Suppressor macrophage treated with lipopolysaccharide for 4 hours (primary cell): Measurements from ENCODE around the gene ANKRD11.
"Not testable (repeated sequence)": the region's sequence is repeated elsewhere in the genome, so short reads cannot be mapped to it uniquely, and the experiment has no call there.

Experiments
- DNase-seq: peaks from one replicate; pipeline ENCODE4 v3.0.0-alpha.2; 2020

The ANKRD11 gene

DNA sequence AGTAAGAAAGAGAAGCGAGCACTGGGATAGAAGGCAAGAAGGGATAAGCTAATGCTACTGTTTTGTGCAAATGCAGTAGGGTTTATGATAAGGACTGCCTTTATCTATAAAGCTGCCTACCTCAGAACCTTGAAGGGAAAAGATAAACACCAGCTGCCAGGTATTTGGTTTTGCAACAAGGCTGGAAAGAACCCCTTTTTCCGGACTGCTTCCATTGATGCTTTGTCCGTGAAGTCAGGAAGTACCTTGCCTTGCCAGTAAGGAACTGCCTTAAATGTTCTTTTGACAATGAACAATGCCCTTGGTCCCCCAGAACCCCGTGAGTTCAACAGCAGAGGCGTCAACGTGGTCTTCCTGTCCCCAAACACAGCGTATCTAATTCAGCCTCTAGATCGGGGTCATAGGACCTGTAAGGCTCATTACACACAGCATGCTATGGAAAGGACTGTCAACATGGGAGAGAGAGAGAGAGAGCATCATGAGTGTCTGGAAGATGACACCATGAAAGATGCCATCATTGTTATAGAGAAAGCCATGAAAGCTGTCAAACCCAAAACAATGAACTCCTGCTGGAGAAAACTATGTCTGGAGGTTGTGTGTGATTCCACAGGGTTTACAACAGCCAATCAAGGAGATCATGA is 113.4 kb downstream of the ANKRD11 start:
- no peak for DNase-seq

GRCh38 chr16:89375686-89376085 is 114.7 kb downstream of the ANKRD11 start:
- no peak for DNase-seq

GRCh38 chr16:89375021-89375420 is 115.3 kb downstream of the ANKRD11 start:
- DNase-seq = no peak

DNA sequence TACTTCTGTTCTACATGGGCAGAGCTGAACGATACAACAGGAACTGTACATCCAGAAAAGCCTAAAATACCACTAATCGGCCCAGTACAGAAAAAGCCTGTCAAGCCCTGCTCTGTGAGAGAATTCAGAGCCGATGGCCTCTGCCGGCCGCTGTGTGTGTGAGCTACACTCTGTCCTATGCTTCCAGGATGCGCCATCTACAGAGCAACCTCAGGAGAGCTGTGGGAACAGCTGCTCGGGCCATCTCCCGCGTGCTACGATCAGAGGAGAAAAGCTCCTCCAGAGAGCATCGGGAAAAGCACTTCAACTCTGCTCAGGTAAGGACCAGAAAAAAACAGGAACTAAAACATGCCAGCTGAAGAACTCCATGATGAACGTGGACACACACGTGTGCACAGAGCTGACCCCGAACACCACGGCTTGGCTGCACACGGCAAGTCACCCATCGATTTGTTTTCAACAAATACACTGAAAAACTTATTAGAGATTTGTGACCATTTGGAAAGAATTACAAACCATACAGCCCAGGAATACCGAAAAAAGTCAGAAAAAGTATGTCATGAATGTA is 115.9 kb downstream of the ANKRD11 start:
- DNase-seq = no peak

DNA sequence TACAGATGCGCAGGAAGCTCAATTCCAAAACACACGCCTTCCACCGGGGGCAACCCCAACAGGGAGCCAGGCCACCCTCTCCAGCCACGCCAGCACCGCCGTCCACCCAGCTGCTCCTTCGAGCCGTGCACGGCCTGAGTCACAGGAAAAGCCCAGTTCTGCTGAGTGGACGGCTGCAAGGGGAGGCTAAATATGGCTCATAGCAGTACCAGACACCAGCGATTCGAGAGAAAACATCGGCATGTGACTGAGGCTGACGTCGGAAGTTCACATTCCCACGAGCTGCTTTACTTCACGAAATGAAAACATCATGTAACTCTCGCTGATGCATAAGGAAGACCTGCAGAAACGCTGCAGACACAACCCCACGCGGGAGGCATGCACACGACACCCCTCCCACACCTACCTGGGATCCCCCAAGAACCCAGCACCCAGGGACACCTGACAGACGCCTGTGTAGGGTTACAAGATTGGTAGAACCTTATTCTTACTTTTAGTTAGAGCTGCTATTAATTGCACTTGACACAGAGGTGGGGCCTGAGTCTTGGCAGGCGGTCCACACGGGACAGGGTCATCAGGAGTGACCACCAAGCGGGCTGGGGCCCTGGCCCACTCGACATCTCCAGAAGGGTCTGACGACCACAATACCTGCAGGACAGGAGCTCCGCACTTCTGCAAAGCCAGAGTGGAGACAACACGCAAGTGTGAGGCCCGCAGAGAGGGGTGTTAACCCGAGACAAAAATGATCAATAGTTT is 116.8 kb downstream of the ANKRD11 start:
- peak; percentile 80 for DNase-seq

GRCh38 chr16:89371968-89372634 is 118.3 kb downstream of the ANKRD11 start:
- no peak for DNase-seq

DNA sequence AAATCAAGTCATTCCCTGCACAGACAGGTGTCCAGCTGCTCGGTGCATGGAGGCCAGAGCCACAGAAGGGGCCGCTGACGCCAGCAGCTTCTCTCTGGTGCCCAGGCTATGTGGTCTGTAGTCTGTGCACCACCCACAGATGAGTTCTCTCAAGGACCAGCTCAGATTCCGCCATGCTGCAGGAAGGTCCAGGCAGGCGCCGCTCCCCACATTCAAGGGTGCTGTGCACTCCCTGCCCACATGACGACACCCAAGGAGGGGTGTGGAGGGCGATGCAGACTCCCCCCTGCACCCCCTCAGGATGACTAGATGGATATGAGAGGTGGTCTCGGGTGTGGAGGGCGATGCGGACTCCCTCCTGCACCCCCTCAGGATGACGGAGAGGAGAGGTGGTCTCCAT is 119.0 kb downstream of the ANKRD11 start:
- no peak for DNase-seq

- no peak for DNase-seq
Observed at GRCh38 chr16:89370601-89371000, 119.8 kb downstream of the ANKRD11 start.

GRCh38 chr16:89370081-89370511 is 120.3 kb downstream of the ANKRD11 start:
- no peak for DNase-seq

DNA sequence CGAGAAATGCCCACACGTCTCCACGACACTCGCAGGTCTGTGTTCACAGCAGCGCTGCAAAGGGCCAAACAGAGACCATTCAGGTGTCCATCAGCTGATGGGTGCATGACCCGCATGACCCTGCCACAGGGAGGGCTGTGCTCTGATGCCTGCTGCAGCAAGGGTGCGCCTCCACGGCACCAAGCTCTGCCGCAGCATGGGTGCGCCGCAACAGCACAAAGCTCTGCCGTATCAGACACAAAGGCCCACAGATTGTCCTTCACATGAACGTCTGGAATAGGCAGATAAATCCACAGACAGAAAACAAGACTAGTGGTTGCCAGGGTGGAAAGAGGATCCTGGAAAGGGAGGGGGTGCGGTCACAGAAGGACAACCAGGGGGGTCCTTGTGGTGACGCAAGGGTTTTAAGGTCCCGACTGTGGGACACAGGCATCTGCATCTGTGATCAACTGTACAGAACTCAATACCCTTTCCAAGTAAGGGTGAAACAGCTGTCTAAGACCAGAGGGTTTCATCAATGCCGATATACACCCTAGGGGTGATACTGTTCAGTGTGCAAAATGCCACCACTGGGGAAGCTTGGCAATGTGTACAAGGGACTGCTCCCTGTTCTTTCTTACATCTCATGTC is 121.0 kb downstream of the ANKRD11 start:
- no peak for DNase-seq

GRCh38 chr16:89368604-89369249 is 121.6 kb downstream of the ANKRD11 start:
- DNase-seq = no peak

DNA sequence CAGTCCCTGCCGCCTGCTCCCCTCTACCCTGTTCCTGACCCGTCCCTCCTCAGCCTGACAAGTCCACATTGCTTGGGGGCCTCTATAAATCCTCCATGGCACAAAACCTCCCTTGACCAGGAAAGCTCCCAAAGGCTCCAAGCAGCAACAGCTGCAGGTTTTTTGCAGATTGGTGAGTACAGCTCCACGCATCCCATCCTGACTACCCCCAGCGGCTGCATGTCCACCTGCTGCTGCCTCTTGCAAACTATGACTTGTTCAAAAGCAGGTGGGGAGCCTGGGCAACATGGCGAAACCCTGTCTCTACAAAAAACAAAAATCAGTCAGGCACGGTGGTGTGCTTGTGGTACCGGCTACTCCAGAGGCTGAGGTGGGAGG is 122.8 kb downstream of the ANKRD11 start:
- DNase-seq = no peak

GRCh38 chr16:89366561-89367537 is 123.5 kb downstream of the ANKRD11 start:
- DNase-seq = no peak

DNA sequence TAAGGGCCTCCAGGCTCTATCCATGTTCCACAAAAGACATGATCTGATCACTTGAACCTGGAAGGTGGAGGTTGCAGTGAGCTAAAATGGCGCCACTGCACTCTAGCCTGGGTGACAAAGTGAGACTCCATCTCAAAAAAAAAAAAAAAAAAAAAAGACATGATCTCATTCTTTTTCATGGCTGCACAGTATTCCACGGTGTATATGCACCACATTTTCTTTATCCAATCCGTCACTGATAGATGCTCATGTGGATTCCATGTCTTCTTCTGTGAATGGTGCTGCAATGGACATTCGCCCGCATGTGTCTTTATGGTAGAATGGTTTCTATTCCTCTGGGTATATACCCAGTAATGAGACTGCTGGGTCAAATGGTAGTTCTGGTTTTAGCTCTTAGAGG is 124.4 kb downstream of the ANKRD11 start:
- DNase-seq = no peak

DNA sequence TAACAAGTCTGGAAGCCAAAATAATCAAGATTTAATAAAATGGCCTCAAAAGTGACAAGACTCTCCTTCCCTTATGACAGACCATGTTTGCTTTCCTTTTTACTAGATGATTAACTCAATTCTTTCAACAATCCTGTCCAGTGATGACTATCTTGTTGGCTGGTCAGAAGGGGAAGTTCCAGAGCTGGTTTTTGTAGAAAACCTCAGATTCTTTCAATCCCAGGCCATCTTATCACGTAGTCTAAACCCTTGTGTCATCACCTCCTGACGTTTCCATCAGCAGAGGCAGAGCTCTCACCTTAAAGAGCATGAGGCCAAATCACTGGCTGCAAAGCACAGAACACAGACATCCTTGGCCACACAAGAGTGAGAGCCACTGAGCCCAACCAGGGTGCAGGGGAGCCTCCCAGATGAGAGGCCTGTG is 125.3 kb downstream of the ANKRD11 start:
- DNase-seq = peak; percentile 94

DNA sequence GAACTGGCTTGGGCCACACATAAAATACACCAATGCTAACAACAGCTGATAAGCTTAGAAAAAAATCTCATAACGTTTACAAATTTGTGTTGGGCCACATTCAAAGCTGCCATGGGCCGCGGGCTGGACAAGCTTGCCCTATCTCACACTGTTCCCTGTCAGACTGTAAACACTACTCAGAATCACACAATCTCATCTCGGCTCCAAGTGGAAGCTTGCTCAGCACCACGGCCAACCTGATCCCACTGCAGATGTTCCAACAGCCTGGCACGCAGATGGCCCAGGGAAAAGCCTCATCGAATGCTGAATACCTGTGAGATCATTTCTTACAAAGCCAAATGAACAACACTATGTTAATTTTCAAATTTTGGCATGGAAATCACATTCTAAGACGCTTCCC is 125.8 kb downstream of the ANKRD11 start:
- no peak for DNase-seq

GRCh38 chr16:89363621-89364393 is 126.6 kb downstream of the ANKRD11 start:
- DNase-seq = peak; percentile 57

GRCh38 chr16:89362540-89363223 is 127.7 kb downstream of the ANKRD11 start:
- not testable (repeated sequence) for DNase-seq

DNA sequence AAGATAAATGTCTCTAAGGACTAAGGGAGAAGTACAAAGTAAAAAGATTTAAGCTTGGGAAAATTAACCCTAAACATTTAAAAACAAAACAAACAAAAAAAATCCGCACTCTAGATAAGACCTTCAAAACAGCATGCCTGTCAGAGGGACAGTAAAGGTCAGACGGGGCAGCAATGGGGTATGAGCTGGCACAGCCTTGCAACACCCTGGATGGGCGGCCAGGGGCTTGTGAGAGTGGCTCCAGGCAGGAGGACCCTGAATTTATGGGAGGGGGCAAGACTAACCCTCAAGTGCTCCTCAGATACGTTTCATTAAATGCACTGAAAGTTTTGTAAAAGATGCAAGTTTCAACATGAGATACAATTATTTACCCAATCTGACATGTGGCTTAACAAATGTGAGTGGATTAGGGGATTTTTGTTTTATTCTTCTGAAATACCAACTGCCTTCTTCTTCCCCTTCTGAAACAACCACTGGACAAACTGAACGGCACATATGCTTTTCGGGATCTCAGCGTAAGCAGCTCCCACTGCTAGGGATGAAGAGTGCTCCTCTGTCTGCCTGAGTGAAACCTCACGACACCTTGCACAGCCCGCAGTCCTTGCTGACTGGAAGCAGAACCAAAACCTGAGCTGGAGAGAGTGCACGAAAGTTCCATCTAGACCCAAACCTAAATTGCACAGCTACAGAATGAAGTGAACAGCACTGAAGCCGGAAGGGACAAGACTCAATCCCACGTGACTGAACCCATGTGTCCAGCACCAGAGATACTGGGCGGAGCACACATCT is 128.4 kb downstream of the ANKRD11 start:
- DNase-seq = peak; percentile 69
